Measurements from ENCODE around the gene SLC9A1. TPM values are rescaled to one million over a fixed set of nuclear protein-coding genes. Genes with fewer than 3 reads are reported as not detected.

SLC9A1 gene
- total RNA-seq, 6 experiments from 2014 or later: 1.7 to 4.3 (median 3.0) TPM

DNA sequence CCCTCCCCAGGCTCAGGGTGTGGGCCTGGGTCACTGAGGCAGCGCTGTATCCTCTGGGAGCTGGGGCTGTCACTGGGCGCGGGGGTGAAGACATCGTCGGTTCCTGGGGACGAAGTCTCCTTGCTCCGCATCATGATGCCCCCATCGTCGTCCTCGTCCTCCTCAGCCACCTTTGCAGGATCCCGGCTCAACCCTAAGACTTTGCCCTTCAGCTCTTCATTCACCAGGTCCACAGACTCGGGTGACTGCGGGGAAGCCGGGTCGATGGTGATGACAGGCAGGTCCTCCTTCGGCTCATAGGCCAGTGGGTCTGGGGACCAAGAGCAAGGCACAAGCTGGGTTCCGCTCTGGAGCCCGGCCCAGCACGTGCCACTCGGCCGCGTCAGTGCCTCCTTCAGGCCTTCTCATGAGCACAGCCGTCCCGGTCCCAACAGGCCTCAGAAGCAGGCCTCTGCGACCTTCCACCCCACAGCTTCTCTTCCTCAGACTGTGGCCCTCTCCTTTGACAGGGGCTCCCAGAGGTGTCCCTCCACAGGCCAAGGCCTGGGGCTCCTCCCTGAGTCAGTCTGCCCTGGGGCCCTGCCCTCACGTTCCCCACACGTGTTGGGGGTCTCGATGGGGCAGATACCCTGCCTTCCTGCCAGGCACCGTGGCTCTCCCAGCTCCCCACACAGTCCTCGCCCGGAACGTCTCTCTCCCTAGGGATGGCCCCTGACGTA is 54.4 kb downstream of the SLC9A1 start:
- no peaks in the 10 kb centered on the region for H3K36me3 ChIP-seq

GRCh38 chr1:27099587-27100334 is 55.2 kb downstream of the SLC9A1 start:
- 50% methylated on average over 3 of the region's 15 CpGs for WGBS (ENCODE audit: insufficient coverage, low coverage, low lambda C conversion rate, missing lambda C conversion rate)
- TF ChIP-seq, protein P1, sequence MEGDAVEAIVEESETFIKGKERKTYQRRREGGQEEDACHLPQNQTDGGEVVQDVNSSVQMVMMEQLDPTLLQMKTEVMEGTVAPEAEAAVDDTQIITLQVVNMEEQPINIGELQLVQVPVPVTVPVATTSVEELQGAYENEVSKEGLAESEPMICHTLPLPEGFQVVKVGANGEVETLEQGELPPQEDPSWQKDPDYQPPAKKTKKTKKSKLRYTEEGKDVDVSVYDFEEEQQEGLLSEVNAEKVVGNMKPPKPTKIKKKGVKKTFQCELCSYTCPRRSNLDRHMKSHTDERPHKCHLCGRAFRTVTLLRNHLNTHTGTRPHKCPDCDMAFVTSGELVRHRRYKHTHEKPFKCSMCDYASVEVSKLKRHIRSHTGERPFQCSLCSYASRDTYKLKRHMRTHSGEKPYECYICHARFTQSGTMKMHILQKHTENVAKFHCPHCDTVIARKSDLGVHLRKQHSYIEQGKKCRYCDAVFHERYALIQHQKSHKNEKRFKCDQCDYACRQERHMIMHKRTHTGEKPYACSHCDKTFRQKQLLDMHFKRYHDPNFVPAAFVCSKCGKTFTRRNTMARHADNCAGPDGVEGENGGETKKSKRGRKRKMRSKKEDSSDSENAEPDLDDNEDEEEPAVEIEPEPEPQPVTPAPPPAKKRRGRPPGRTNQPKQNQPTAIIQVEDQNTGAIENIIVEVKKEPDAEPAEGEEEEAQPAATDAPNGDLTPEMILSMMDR (IDR thresholded peaks at IDR 0.05): no peak
- TF ChIP-seq POLR2A (IDR thresholded peaks at IDR 0.05): no peak
- H3K27me3 ChIP-seq: no peaks in the 10 kb centered on the region
- no peak for ATAC-seq
- H3K36me3 ChIP-seq: no peaks in the 10 kb centered on the region
- no peak overlapping the region for H3K27ac ChIP-seq
- no peaks in the 10 kb centered on the region for H3K9me3 ChIP-seq
- no peak overlapping the region for H3K4me3 ChIP-seq
- no peak for DNase-seq
- intact Hi-C loops (cut with DNase I): loop anchor here (5.0 to 10.0 kb wide), 5 partner anchors 52 to 188 kb away; partner anchors contain the start of gene SLC9A1 (in 1 of the 2)
- peaks cover 0 to 6% (median 0%) of the 10 kb centered on the region in 4 donors for H3K4me1 ChIP-seq

More for the DNA sequence above, 54.4 kb downstream of the SLC9A1 start:
- no peaks in the 10 kb centered on the region for H3K27me3 ChIP-seq
- no peak overlapping the region for H3K4me3 ChIP-seq
- H3K27ac ChIP-seq: no peak overlapping the region
- no peaks in the 10 kb centered on the region for H3K9me3 ChIP-seq
- intact Hi-C loops (cut with DNase I): loop anchor here (5.0 to 10.0 kb wide), 4 partner anchors 54 to 187 kb away; partner anchors contain the start of gene SLC9A1 (in 1 of the 2)
- DNase-seq (no peak), ATAC-seq (no peak)
- peaks cover 0 to 6% (median 0%) of the 10 kb centered on the region in 4 donors for H3K4me1 ChIP-seq
- TF ChIP-seq, protein P1 (IDR thresholded peaks at IDR 0.05): no peak
- TF ChIP-seq POLR2A (IDR thresholded peaks at IDR 0.05): no peak
- WGBS (ENCODE audit: insufficient coverage, low coverage, low lambda C conversion rate, missing lambda C conversion rate): 81% methylated on average over 5 of the region's 33 CpGs

DNA sequence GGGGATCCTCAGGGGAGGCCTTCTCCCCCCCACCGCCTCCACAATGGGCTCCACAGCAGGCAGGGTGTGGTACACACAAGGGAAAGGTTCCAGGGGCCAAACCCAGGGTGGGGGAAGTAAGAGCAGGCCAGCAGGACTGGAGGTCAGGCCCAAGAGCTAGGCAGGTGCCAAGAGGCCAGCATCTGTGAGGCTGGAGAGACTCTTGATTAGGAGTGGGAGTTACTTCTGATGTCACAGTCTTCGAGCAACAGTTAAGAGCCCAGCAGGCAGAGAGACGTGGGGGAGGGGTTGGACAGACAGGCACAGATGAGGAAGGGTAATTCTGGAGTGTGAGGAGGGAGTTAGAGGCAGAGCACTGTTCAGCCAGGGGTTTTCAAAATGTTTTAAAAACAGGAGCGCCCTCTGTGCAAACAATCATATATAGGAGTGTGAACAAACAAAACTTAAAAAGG is 55.8 kb downstream of the SLC9A1 start:
- DNase-seq: no peak
- intact Hi-C loops (cut with DNase I): loop anchor here (5.0 kb wide), 1 partner anchor 52 kb away; no protein-coding TSS in a partner anchor

DNA sequence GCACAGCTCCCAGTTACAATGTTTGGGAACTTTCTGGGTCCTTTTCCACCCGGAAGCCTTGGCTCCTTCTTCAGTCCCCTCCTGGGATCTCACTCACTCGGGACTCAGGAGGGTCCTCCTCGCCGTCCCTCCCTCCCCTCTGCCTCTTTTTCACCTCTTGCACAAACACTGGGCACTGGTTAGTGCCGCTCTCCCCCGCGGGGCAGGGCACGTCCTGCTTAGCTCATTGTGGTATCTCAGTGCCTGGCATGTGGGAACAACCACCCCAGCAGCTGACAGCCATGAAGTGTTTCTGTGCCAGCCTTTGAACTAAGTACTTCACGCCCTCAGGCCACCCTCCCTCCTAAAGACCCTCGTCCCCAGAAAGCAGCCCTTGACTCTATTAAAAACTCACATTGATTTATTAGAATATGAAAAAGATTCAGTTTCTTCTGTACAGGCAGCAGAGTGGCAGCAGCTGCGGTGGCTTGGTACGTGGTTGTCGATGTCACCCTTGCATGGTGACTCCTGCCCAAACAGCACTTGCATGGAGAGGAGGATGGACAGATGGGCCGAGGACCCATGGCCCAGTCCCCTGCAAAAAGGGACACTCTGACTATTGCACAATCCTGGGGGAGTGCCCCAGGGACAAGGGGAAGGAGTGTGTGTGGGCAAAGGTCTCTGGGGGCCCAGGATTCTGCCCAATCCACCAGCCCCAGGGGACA is 56.3 kb downstream of the SLC9A1 start:
- TF ChIP-seq POLR2A (IDR thresholded peaks at IDR 0.05): no peak
- TF ChIP-seq, protein P1 (IDR thresholded peaks at IDR 0.05): no peak
- WGBS (ENCODE audit: insufficient coverage, low coverage, low lambda C conversion rate, missing lambda C conversion rate): 56% methylated on average over 12 of the region's 14 CpGs
- H3K36me3 ChIP-seq: no peaks in the 10 kb centered on the region
- H3K27ac ChIP-seq: no peak overlapping the region
- intact Hi-C loops (cut with DNase I): loop anchor here (5.0 kb wide), 1 partner anchor 51 kb away; no protein-coding TSS in a partner anchor
- no peaks in the 10 kb centered on the region for H3K9me3 ChIP-seq
- DNase-seq (no peak), ATAC-seq (peak in 3 of 4 donors; percentile 3 to 25 (median 12))
- no peak overlapping the region for H3K4me3 ChIP-seq
- peaks cover 0 to 6% (median 0%) of the 10 kb centered on the region in 4 donors for H3K4me1 ChIP-seq
- H3K27me3 ChIP-seq: no peaks in the 10 kb centered on the region

More for the DNA sequence above, 55.8 kb downstream of the SLC9A1 start:
- Histone ChIP-seq H3K9me3 (no peaks in the 10 kb centered on the region), H3K4me3 (no peak overlapping the region), H3K4me1 (peaks cover 0 to 6% (median 0%) of the 10 kb centered on the region in 4 donors), H3K36me3 (no peaks in the 10 kb centered on the region), H3K27me3 (no peaks in the 10 kb centered on the region), H3K27ac (no peak overlapping the region)
- TF ChIP-seq, protein P1 (IDR thresholded peaks at IDR 0.05): no peak
- TF ChIP-seq POLR2A (IDR thresholded peaks at IDR 0.05): no peak
- peak in 1 of 4 donors; percentile 4 for ATAC-seq
- 21% methylated on average over 2 of the region's 4 CpGs for WGBS (ENCODE audit: insufficient coverage, low coverage, low lambda C conversion rate, missing lambda C conversion rate)

Measured in right lobe of liver (tissue), 6 donors.